Spinal cord (tissue), 10 donors: ENCODE results near the gene DCBLD1. TPM values are rescaled to one million over a fixed set of nuclear protein-coding genes. Genes with fewer than 3 reads are reported as not detected.
"Not testable (repeated sequence)": the region's sequence is repeated elsewhere in the genome, so short reads cannot be mapped to it uniquely, and the experiment has no call there.

Experiments used
- DNase-seq, 6 donors: peaks; one replicate each; pipeline versions ENCODE4 v3.0.0 to v3.0.0-alpha.2; 2013 to 2015; ENCODE audit warnings: low spot score in 6 of 6, low read depth in 4 of 6
- H3K27ac ChIP-seq: one replicate; pipeline ENCODE4 v1.5.1; 2013; ENCODE audit warnings: low read depth, low read length, control low read depth
- H3K27me3 ChIP-seq: one replicate; pipeline ENCODE4 v1.6.1; 2013; ENCODE audit warnings: low read length; ENCODE audit not compliant: control insufficient read depth, insufficient read depth
- H3K36me3 ChIP-seq: one replicate; pipeline ENCODE4 v1.6.1; 2013; ENCODE audit warnings: low read length; ENCODE audit not compliant: control insufficient read depth, insufficient read depth
- H3K4me1 ChIP-seq: one replicate; pipeline ENCODE4 v1.6.1; 2013; ENCODE audit warnings: low read length; ENCODE audit not compliant: control insufficient read depth, insufficient read depth
- H3K4me3 ChIP-seq: one replicate; pipeline ENCODE4 v1.5.1; 2013; ENCODE audit warnings: low read depth, low read length, control low read depth
- H3K9me3 ChIP-seq: one replicate; pipeline ENCODE4 v1.6.1; 2013; ENCODE audit warnings: low read length; ENCODE audit not compliant: control insufficient read depth, insufficient read depth
- WGBS: methylation state at CpG from one replicate; pipeline ENCODE4 v1.1.5; 2013; ENCODE audit warnings: missing lambda C conversion rate; ENCODE audit not compliant: insufficient coverage; 5-methylcytosine and 5-hydroxymethylcytosine counted together
- polyA plus RNA-seq, 2 donors: library from polyadenylated mRNA; unstranded; fragments of 120-200 nt; gene quantifications; one replicate each; pipeline ENCODE4 v1.2.1, GENCODE V29; 2013; ENCODE audit not compliant: insufficient read length in 2 of 2
- total RNA-seq, 2 donors: library from RNA; depleted of rRNA in 1 of 2; stranded (reverse); fragments of 120-200 nt in 1 of 2; fragments of >200 nt in 1 of 2; gene quantifications; one replicate each; pipeline versions ENCODE4 v1.2.3 to v1.2.4, GENCODE V29; 2013 to 2014
- donor health status: healthy.

Gene DCBLD1
- total and polyA plus RNA-seq, 4 donors = 7.5 to 9.4 (median 9.0) TPM

- H3K27me3 ChIP-seq, H3K36me3 ChIP-seq, DNase-seq, H3K4me1 ChIP-seq, H3K9me3 ChIP-seq, H3K4me3 ChIP-seq, H3K27ac ChIP-seq: not testable (repeated sequence)
- 90% methylated on average over 4 of the region's 5 CpGs for WGBS
Measured at GRCh38 chr6:117517995-117518394, 35.5 kb downstream of the DCBLD1 start.

GRCh38 chr6:117518870-117519269 is 36.4 kb downstream of the DCBLD1 start:
- no peaks in the 10 kb centered on the region for H3K36me3 ChIP-seq
- no peaks in the 10 kb centered on the region for H3K9me3 ChIP-seq
- H3K4me1 ChIP-seq = no peaks in the 10 kb centered on the region
- H3K27me3 ChIP-seq = no peaks in the 10 kb centered on the region
- H3K4me3 ChIP-seq = no peak overlapping the region
- no CpG with 5 or more reads among the region's 6 CpGs for WGBS
- no peak for DNase-seq
- H3K27ac ChIP-seq = no peak overlapping the region

GRCh38 chr6:117520603-117521395 is 38.3 kb downstream of the DCBLD1 start:
- Histone ChIP-seq H3K4me3 (no peak overlapping the region), H3K27me3 (no peaks in the 10 kb centered on the region), H3K9me3 (no peaks in the 10 kb centered on the region), H3K36me3 (no peaks in the 10 kb centered on the region), H3K4me1 (no peaks in the 10 kb centered on the region), H3K27ac (no peak overlapping the region)
- 74% methylated on average over 2 of the region's 4 CpGs for WGBS
- no peak for DNase-seq

- DNase-seq = no peak
- H3K4me3 ChIP-seq = no peak overlapping the region
- no peaks in the 10 kb centered on the region for H3K4me1 ChIP-seq
- no peaks in the 10 kb centered on the region for H3K36me3 ChIP-seq
- no peaks in the 10 kb centered on the region for H3K9me3 ChIP-seq
- H3K27me3 ChIP-seq = no peaks in the 10 kb centered on the region
- H3K27ac ChIP-seq = no peak overlapping the region
- 90% methylated on average over 2 of the region's 5 CpGs for WGBS
Measured at GRCh38 chr6:117521791-117522502, 39.5 kb downstream of the DCBLD1 start.

- Histone ChIP-seq H3K36me3 (no peaks in the 10 kb centered on the region), H3K9me3 (no peaks in the 10 kb centered on the region), H3K27ac (no peak overlapping the region), H3K4me3 (no peak overlapping the region), H3K4me1 (no peaks in the 10 kb centered on the region), H3K27me3 (no peaks in the 10 kb centered on the region)
- DNase-seq = no peak
- WGBS = no CpG with 5 or more reads among the region's 2 CpGs
Measured at GRCh38 chr6:117525607-117526006, 43.1 kb downstream of the DCBLD1 start.

GRCh38 chr6:117530467-117531242 is 48.2 kb downstream of the DCBLD1 start:
- no peak for DNase-seq
- Histone ChIP-seq H3K36me3 (no peaks in the 10 kb centered on the region), H3K4me3 (no peak overlapping the region), H3K9me3 (no peaks in the 10 kb centered on the region), H3K4me1 (peaks cover 4% of the 10 kb centered on the region), H3K27ac (no peak overlapping the region), H3K27me3 (no peaks in the 10 kb centered on the region)
- WGBS = 71% methylated on average over 2 of the region's 4 CpGs

- Histone ChIP-seq H3K27me3 (no peaks in the 10 kb centered on the region), H3K4me1 (peaks cover 4% of the 10 kb centered on the region), H3K36me3 (no peaks in the 10 kb centered on the region), H3K27ac (no peak overlapping the region), H3K4me3 (no peak overlapping the region), H3K9me3 (no peaks in the 10 kb centered on the region)
- WGBS = 38% methylated on average over 3 of the region's 6 CpGs
- DNase-seq = peak in 2 of 6 donors; percentile 26 to 80
Measured at GRCh38 chr6:117531346-117531745, 48.9 kb downstream of the DCBLD1 start.

GRCh38 chr6:117531809-117532725 is 49.6 kb downstream of the DCBLD1 start:
- Histone ChIP-seq H3K36me3 (no peaks in the 10 kb centered on the region), H3K4me1 (peaks cover 4% of the 10 kb centered on the region), H3K4me3 (no peak overlapping the region), H3K9me3 (no peaks in the 10 kb centered on the region), H3K27ac (no peak overlapping the region), H3K27me3 (no peaks in the 10 kb centered on the region)
- DNase-seq = peak in 1 of 6 donors; percentile 52
- 85% methylated on average over 4 of the region's 5 CpGs for WGBS

GRCh38 chr6:117533775-117534174 is 51.3 kb downstream of the DCBLD1 start:
- no peaks in the 10 kb centered on the region for H3K36me3 ChIP-seq
- no peak overlapping the region for H3K4me3 ChIP-seq
- peaks cover 4% of the 10 kb centered on the region for H3K4me1 ChIP-seq
- 100% methylated on average over 2 of the region's 4 CpGs for WGBS
- no peak overlapping the region for H3K27ac ChIP-seq
- DNase-seq = no peak
- H3K27me3 ChIP-seq = no peaks in the 10 kb centered on the region
- no peaks in the 10 kb centered on the region for H3K9me3 ChIP-seq
